Sigmoid colon (tissue), 7 donors: Measurements from ENCODE around the gene C14orf180. TPM values are rescaled to one million over a fixed set of nuclear protein-coding genes. Genes with fewer than 3 reads are reported as not detected.

ENCODE experiments used
- DNase-seq: peaks from one replicate; pipeline ENCODE4 v3.0.0-alpha.2; 2019
- H3K27ac ChIP-seq, 4 donors: fragments of 200-600 bp; sonication (generic); one replicate each; pipeline ENCODE4 v1.5.1; 2016 to 2019; ENCODE audit warnings: mild to moderate bottlenecking in 1 of 4
- H3K27me3 ChIP-seq, 3 donors: fragments of 200-600 bp; sonication (generic); one replicate each; pipeline ENCODE4 v1.5.1; 2019; ENCODE audit warnings: mild to moderate bottlenecking in 1 of 3
- H3K36me3 ChIP-seq, 4 donors: fragments of 200-600 bp; sonication (generic); one replicate each; pipeline ENCODE4 v1.5.1; 2016 to 2019
- H3K4me1 ChIP-seq, 4 donors: fragments of 200-600 bp; sonication (generic); one replicate each; pipeline ENCODE4 v1.5.1; 2017 to 2019
- H3K4me3 ChIP-seq, 4 donors: fragments of 200-600 bp; sonication (generic); one replicate each; pipeline ENCODE4 v1.5.1; 2017 to 2019; ENCODE audit warnings: mild to moderate bottlenecking in 2 of 4, moderate library complexity in 1 of 4
- H3K9me3 ChIP-seq, 4 donors: fragments of 200-600 bp in 3 of 4; sonication (generic) in 3 of 4; one replicate each; pipeline versions ENCODE4 v1.5.1 to v1.6.1; 2013 to 2019
- EP300 ChIP-seq, 4 donors: sonication (generic); formaldehyde crosslinking; IDR thresholded peaks; one replicate each; pipeline ENCODE4 v1.6.1; 2017; ENCODE audit warnings: antibody characterized with exemption in 4 of 4
- POLR2A ChIP-seq, 2 donors: fragments of 450-650 bp; IDR thresholded peaks; one replicate each; pipeline ENCODE4 v1.6.1; 2016; ENCODE audit warnings: antibody characterized with exemption in 2 of 2, mild to moderate bottlenecking in 2 of 2, moderate library complexity in 2 of 2
- POLR2AphosphoS5 ChIP-seq, 4 donors: sonication (generic); formaldehyde crosslinking; IDR thresholded peaks; one replicate each; pipeline ENCODE4 v1.6.1; 2017; ENCODE audit warnings: antibody characterized with exemption in 4 of 4
- WGBS, 2 donors: extraction: QIAGEN DNeasy Blood & Tissue Kit; methylation state at CpG; one replicate each; pipeline ENCODE4 v1.1.7; 2013; 5-methylcytosine and 5-hydroxymethylcytosine counted together
- intact Hi-C: fragments of 100-400 bp; cut with DNase I; formaldehyde crosslinking; loops from one replicate; pipeline ENCODE4 v1.15.1; 2023
- polyA plus RNA-seq, 3 donors: library from polyadenylated mRNA; stranded (reverse); fragments of 200-250 nt; gene quantifications; one replicate each; pipeline ENCODE4 v1.2.3, GENCODE V29; 2013
- total RNA-seq, 4 donors: library from RNA; depleted of rRNA; stranded (reverse); fragments of >200 nt; gene quantifications; one replicate each; pipeline ENCODE4 v1.1.0, GENCODE V29; 2016
- TF ChIP-seq, protein P1 (sequence below), 4 experiments: fragments of 450-650 bp in 3 of 4; fragments of 200-600 bp in 1 of 4; IDR thresholded peaks; one replicate each; pipeline ENCODE4 v1.5.1; 2016 to 2019; ENCODE audit warnings: antibody characterized with exemption in 4 of 4, mild to moderate bottlenecking in 3 of 4, moderate library complexity in 2 of 4
- donor health status: healthy with polysubstance abuse.
- donor health status: Bipolar disorder and iron deficiency.
- donor health status: healthy.

The C14orf180 gene
- total and polyA plus RNA-seq, 7 donors, result 0.16 to 5.0 (median 0.58) TPM; not detected in 1

DNA sequence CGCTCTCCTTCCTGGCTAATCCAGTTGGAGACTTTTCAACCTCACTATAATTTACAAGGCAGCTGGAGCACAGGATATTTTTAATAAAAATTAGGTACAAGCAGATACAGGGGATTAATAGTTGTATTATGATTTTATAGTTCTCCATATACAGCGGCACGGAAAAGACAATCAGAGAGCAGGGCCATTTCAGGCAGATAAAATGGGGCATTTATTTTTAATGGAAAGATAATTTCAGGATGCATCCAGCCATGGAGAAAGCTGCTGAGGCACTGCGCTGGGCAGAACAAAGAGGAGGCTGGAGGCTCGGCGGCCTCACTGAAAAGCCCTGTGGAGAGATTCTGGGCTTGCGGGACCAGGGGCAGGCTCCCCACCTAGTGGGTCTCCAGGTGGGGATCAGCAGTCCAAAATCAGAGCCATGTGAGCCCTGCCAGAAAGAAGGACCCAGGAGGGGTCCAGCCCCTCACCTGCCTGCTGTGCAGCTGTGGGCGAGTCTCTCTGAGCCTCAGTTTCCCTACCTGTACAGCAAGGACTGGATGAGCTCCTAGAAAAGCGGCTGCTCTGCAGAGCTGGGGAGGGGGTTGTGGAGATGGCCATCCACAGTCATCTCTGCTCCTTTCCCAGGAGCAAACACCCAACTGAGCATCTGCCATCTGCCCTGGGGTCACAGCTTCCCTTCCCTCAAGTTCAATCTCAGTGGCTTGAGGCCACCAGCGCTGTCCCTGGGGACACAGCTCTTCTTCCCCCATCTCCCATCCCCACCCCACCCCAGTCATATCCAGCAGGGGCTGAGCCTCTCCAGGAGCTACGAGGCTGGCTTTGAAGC, 23.9 kb upstream of the C14orf180 start:
- WGBS, 2 donors, result 87 to 90% methylated on average over 11 of the region's 11 CpGs
- intact Hi-C loops, result no loop called here

DNA sequence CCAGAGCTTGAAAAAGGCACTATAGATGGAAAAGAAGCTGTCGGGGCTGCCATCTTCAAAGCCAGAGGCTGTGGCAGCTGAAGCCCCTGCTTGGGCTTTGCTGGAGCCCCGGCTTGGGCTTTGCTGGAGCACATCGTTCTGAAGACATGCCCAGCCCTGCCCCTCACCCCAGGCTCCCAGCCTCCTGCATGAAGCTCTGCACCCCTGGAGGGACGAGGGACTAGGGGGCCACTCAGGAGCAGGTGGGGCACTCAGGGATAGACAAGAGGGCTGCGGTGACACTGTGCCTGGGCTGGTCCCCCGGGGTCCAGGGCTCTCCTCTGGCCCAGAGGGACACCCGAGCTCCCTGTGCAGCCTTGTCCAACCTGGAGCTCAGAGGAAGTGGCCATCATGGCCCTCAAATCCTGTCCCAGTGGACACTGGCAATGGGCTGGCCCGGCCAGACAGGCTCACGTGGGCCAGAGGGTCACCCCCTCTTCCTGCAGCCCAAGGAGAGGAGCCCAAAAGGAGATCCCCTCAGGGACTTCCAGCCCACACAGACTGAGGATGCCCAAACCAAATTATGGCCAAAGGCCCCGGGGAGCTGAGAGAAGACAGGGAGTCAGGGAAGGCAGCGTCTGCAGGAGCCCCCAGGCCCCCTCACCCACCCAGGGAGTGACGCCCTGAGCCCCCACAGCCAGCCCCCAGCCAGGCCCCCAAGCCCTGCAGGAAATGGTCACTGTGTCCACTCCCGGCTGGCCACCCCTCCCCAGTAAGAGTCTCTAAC, 23.1 kb upstream of the C14orf180 start:
- TF ChIP-seq EP300 (IDR thresholded peaks at IDR 0.05) (no peak), POLR2A (IDR thresholded peaks at IDR 0.05) (no peak), POLR2AphosphoS5 (IDR thresholded peaks at IDR 0.05) (no peak)
- TF ChIP-seq, protein P1, sequence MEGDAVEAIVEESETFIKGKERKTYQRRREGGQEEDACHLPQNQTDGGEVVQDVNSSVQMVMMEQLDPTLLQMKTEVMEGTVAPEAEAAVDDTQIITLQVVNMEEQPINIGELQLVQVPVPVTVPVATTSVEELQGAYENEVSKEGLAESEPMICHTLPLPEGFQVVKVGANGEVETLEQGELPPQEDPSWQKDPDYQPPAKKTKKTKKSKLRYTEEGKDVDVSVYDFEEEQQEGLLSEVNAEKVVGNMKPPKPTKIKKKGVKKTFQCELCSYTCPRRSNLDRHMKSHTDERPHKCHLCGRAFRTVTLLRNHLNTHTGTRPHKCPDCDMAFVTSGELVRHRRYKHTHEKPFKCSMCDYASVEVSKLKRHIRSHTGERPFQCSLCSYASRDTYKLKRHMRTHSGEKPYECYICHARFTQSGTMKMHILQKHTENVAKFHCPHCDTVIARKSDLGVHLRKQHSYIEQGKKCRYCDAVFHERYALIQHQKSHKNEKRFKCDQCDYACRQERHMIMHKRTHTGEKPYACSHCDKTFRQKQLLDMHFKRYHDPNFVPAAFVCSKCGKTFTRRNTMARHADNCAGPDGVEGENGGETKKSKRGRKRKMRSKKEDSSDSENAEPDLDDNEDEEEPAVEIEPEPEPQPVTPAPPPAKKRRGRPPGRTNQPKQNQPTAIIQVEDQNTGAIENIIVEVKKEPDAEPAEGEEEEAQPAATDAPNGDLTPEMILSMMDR (IDR thresholded peaks at IDR 0.05), result no peak
- DNase-seq, result peak; percentile 48
- 61 to 71% methylated on average over 13 of the region's 13 CpGs for WGBS, 2 donors
- Histone ChIP-seq H3K9me3 (no peaks in the 10 kb centered on the region), H3K36me3 (no peaks in the 10 kb centered on the region), H3K4me1 (no peaks in the 10 kb centered on the region), H3K4me3 (no peak overlapping the region), H3K27ac (no peak overlapping the region), H3K27me3 (peaks cover 0 to 25% (median 0%) of the 10 kb centered on the region in 3 donors)
- intact Hi-C loops, result no loop called here

More for the DNA sequence above, 23.9 kb upstream of the C14orf180 start:
- DNase-seq, result peak; percentile 38
- Histone ChIP-seq H3K27me3 (peaks cover 0 to 25% (median 0%) of the 10 kb centered on the region in 3 donors), H3K4me1 (no peaks in the 10 kb centered on the region), H3K36me3 (no peaks in the 10 kb centered on the region), H3K9me3 (no peaks in the 10 kb centered on the region), H3K4me3 (no peak overlapping the region), H3K27ac (no peak overlapping the region)
- TF ChIP-seq EP300 (IDR thresholded peaks at IDR 0.05), result no peak
- TF ChIP-seq POLR2AphosphoS5 (IDR thresholded peaks at IDR 0.05), result no peak
- TF ChIP-seq, protein P1 (IDR thresholded peaks at IDR 0.05), result no peak
- no peak for TF ChIP-seq POLR2A (IDR thresholded peaks at IDR 0.05)

DNA sequence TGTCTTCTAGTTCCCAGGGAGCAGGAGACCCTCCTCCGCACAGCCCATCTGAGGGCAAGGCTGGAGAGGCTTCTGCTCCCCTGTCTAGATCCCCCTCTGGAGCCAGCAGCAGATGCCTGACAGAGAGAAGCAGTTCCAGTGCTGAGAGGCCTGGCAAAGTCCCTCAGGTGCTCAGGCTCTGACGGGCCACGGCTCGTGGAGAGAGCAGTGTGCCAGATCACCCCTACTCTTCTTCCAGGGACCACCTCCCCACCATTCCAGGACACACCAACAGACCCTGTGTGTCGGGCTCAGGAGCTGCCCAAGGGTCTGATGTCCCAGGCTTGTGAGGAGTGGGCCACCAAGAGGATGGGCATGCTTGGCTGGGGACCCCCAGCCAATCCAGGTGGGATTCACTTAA, 22.5 kb upstream of the C14orf180 start:
- Histone ChIP-seq H3K27ac (no peak overlapping the region), H3K4me1 (no peaks in the 10 kb centered on the region), H3K4me3 (no peak overlapping the region), H3K9me3 (no peaks in the 10 kb centered on the region), H3K36me3 (no peaks in the 10 kb centered on the region), H3K27me3 (peaks cover 0 to 25% (median 0%) of the 10 kb centered on the region in 3 donors)
- TF ChIP-seq POLR2A (IDR thresholded peaks at IDR 0.05) (no peak), POLR2AphosphoS5 (IDR thresholded peaks at IDR 0.05) (no peak), EP300 (IDR thresholded peaks at IDR 0.05) (no peak)
- TF ChIP-seq, protein P1 (IDR thresholded peaks at IDR 0.05), result no peak
- WGBS, 2 donors, result 86 to 89% methylated on average over 5 of the region's 5 CpGs
- intact Hi-C loops, result no loop called here
- peak; percentile 40 for DNase-seq

DNA sequence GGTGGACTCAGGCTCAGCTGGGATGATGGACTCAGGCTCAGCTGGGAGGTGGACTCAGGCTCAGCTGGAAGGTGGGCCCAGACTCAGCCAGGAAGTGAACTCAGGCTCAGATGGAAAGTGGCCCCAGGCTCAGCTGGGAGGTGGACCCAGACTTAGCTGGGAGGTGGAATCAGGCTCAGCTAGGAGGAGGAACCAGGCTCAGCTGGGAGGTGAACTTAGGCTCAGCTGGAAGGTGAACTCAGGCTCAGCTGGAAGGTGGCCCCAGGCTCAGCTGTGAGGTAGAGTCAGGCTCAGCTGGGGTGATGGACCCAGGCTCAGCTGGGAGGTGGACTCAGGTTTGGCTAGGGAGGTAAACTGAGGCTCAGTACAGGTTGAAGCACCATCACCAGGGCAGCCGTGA, 21.8 kb upstream of the C14orf180 start:
- 78 to 89% methylated on average over 1 of the region's 1 CpG for WGBS, 2 donors
- intact Hi-C loops, result no loop called here
- H3K9me3 ChIP-seq, result no peaks in the 10 kb centered on the region
- H3K36me3 ChIP-seq, result no peaks in the 10 kb centered on the region
- H3K4me1 ChIP-seq, result no peaks in the 10 kb centered on the region
- DNase-seq, result no peak
- peaks cover 0 to 25% (median 0%) of the 10 kb centered on the region in 3 donors for H3K27me3 ChIP-seq
- no peak overlapping the region for H3K4me3 ChIP-seq
- TF ChIP-seq POLR2AphosphoS5 (IDR thresholded peaks at IDR 0.05) (no peak), POLR2A (IDR thresholded peaks at IDR 0.05) (no peak), EP300 (IDR thresholded peaks at IDR 0.05) (no peak)
- TF ChIP-seq, protein P1 (IDR thresholded peaks at IDR 0.05), result no peak
- no peak overlapping the region for H3K27ac ChIP-seq
